ENCODE measurements around the gene SSC5D.

Gene SSC5D

GRCh38 chr19:55520691-55521292 lies 32.6 kb downstream of the SSC5D start:
- no peak for TF ChIP-seq FOXP2 (optimal IDR thresholded peaks at IDR 0.05; ENCODE audit: borderline replicate concordance, extremely low read depth, extremely low read length, insufficient read depth)
- no peak for TF ChIP-seq REST (IDR thresholded peaks at IDR 0.05; ENCODE audit: insufficient read depth in 1 of 2, low read depth in 2 of 2, low read length in 2 of 2)
- no peak for TF ChIP-seq TAF1 (IDR thresholded peaks at IDR 0.05; ENCODE audit: borderline replicate concordance, insufficient read depth, low read length)
- TF ChIP-seq SIN3A (IDR thresholded peaks at IDR 0.05; ENCODE audit: borderline replicate concordance, insufficient read depth, low read length): no peak
- TF ChIP-seq POLR2AphosphoS5 (IDR thresholded peaks at IDR 0.05; ENCODE audit: low read depth, low read length): no peak

DNA sequence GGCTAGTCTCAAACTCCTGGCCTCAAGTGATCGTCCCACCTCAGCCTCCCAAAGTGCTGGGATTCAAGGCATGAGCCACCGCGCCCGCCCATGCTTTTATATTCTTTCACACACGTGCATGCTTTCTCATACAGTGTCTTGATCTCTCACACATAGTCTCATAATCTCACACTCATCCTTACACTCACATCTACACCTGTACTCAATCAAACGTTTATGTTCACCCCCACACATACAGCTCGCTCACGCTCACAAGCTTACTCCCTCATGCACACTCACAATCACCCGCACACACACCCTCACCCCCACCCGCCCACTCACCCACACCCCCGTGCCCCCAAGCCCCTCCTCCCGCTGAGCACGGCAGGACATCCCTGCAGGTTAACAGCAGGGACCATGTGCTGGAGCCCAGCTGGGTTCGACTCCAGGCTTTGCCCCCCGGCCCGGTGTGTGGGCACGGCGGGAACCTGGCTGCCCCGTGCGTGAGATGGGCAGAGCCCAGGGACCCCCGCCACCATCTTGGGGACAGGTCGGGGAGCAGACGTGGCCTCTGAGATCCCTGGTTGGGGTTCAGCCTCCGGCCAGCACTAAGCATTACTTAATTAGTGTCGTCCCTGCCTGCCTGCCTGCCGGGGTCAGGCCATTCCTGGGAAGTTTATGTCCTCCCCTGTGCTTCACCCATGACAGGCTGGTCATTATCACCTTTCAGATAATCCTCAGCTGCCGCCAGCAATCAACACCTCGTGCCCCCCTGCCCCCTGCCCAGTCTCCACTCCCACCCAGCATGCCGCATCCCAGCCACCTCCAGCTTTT lies 37.3 kb downstream of the SSC5D start:
- TF ChIP-seq POLR2AphosphoS5 (IDR thresholded peaks at IDR 0.05; ENCODE audit: low read depth, low read length) (no peak), SIN3A (IDR thresholded peaks at IDR 0.05; ENCODE audit: borderline replicate concordance, insufficient read depth, low read length) (no peak), TAF1 (IDR thresholded peaks at IDR 0.05; ENCODE audit: borderline replicate concordance, insufficient read depth, low read length) (no peak)

- TF ChIP-seq TAF1 (IDR thresholded peaks at IDR 0.05; ENCODE audit: borderline replicate concordance, insufficient read depth, low read length) (peak; percentile 33; the same call in 1 of the 2 replicates), SIN3A (IDR thresholded peaks at IDR 0.05; ENCODE audit: borderline replicate concordance, insufficient read depth, low read length) (peak; percentile 60; the same call in 1 of the 2 replicates), REST (IDR thresholded peaks at IDR 0.05; ENCODE audit: insufficient read depth in 1 of 2, low read depth in 2 of 2, low read length in 2 of 2) (no peak; a peak in 1 of 4 replicates), POLR2AphosphoS5 (IDR thresholded peaks at IDR 0.05; ENCODE audit: low read depth, low read length) (0 out of 2 replicates have a peak, but pooled peaks have one; percentile 33), FOXP2 (optimal IDR thresholded peaks at IDR 0.05; ENCODE audit: borderline replicate concordance, extremely low read depth, extremely low read length, insufficient read depth) (peak; percentile 97)
These were observed 38.3 kb downstream of the SSC5D start for GRCh38 chr19:55526216-55527196.

DNA sequence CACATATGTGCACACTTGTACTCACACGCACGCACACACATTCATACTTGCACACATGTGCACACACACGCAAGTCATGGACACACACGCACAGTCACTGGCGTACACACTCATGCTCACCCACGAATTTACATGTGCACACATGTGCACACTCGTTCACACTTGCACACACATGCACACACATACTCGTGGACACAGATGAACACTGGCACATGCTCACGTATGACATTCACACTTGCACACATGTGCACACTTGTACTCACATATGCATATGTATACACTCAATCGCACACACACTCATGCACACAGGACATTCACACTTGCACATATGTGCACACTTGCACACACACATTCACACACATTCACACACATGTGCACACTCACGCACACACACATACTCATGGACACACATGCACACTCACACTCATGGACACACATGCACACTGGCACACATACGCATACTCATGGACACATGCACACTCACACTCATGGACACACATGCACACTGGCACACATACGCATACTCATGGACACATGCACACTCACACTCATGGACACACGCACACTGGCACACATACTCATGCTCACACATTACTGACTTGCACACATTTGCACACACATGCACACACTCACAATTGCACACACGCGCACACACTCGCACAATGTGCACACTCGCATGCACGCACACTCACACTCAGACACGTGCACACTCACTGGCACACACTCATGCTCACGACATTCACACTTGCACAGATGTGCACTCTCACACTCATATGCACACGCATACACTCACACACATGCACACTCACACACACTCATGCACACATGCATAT lies 39.2 kb downstream of the SSC5D start:
- TF ChIP-seq REST (IDR thresholded peaks at IDR 0.05; ENCODE audit: insufficient read depth in 1 of 2, low read depth in 2 of 2, low read length in 2 of 2) (no peak), POLR2AphosphoS5 (IDR thresholded peaks at IDR 0.05; ENCODE audit: low read depth, low read length) (no peak), SIN3A (IDR thresholded peaks at IDR 0.05; ENCODE audit: borderline replicate concordance, insufficient read depth, low read length) (no peak), TAF1 (IDR thresholded peaks at IDR 0.05; ENCODE audit: borderline replicate concordance, insufficient read depth, low read length) (no peak), FOXP2 (optimal IDR thresholded peaks at IDR 0.05; ENCODE audit: borderline replicate concordance, extremely low read depth, extremely low read length, insufficient read depth) (no peak)

Measured in PFSK-1 (cell line).